GM19328 (cell line): ENCODE measurements around the gene TMEM168.

Source experiments
- ATAC-seq: cut with Tn5 transposase; IDR thresholded peaks from one replicate; pipeline ENCODE4 v1.9.1; 2021; ENCODE audit warnings: mild to moderate bottlenecking, moderate library complexity; ENCODE audit not compliant: unreplicated experiment

TMEM168 gene

DNA sequence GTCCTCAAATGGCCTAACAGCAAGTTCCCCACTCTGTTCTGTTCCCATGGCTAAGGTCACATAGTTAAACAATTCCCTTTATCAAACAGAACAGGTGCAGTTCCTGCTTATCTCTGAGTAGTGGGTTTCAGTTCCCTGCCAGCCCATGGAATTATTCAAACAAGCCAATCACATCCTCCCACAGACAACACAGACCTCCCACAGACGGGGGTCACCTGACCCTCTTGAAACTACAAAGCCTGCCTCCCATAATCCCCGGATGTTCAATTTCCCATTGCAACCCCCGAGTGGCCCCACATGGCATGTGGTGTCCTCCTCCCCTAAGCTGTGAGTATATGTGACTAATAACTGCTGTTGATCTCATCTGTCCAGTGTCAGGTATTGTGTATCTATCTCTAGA, 64.1 kb downstream of the TMEM168 start:
- ATAC-seq = no peak

DNA sequence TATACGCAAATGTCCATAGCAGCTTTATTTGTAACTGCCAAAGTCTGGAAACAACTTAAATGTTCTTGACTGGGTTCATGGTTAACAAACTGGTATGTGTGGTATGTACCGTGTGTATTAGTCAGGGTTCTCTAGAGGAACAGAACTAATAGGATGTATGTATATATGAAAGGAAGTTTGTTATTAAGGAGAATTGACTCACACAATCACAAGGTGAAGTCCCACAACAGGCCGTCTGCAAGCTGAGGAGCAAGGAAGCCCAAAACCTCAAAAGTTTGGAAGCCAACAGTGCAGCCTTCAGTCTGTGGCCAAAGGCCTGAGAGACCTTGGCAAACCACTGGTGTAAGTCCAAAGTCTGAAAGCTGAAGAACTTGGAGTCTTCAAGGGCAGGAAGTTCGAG, 66.8 kb downstream of the TMEM168 start:
- no peak for ATAC-seq

DNA sequence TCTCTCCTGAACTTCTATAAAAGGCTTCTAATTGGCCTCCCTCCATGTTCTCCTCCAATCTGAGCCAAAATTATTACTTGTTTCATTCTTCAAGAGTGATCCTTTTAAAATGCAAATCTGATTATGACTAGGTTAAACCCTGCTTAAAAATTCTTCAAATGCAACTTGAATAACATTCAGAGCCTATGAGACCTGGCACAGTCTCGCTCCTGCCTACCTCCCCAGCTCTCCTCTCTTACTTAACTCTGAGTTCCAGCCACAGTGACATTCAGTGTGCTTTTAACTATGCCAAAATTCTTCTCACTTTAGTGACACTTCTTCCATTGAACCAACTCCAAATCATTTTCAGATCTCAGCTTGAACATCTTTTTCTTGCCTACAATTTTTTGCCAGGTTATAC, 68.8 kb downstream of the TMEM168 start:
- ATAC-seq = no peak

DNA sequence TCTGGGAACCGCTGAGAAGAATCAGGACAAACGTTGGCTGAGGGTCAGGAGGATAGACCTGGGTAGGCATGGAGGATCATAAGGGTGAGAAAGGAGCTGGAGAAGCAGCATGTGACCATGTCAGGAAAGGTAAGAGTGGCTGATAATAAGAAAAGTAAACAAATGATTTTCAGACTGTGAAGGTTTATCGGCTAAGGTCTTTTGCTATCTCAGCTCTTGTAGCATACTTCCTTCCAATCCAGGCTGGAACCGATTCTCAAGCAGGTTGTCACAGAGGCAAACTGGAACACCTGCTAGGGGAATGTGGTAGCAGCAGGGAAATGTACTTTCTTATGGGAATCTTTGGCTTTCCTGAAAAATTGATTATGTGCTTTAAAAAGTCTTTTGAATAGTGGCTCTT, 74.7 kb downstream of the TMEM168 start:
- no peak for ATAC-seq

DNA sequence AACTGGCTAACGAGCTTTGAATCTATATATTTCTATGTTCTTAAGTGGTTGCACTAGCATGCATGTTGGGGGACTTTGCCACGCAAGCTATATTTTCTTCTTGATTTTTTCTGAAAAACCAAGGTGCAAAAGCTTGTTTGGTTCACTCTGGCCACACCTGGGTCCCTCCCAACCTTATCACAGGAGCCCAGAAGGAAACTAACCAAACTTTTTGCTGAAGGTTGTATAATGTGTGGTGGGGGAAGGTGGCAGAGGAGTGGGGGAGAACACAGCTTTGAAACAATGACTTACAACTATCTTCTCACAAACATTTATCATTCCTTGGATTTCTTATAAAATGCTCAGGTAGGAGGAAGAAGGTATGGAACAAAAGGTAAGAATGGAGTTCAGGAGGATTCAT, 75.3 kb downstream of the TMEM168 start:
- ATAC-seq = no peak
